Choroid plexus epithelial cell (primary cell): ENCODE measurements around the gene CDH11.
A peak's percentile ranks its signal among the peaks of the same experiment; 100 is the strongest.

ENCODE experiments used
- DNase-seq: peaks from one replicate; pipeline ENCODE4 v3.0.0-alpha.2; 2010; ENCODE audit warnings: low read depth
- H3K4me3 ChIP-seq: 2 replicates; pipeline ENCODE4 v1.5.1; 2011; ENCODE audit warnings: low read depth, mild to moderate bottlenecking, control low read depth, low read length, moderate library complexity
- CTCF ChIP-seq: conservative IDR thresholded peaks from 2 replicates; pipeline ENCODE4 v1.5.1; 2011; ENCODE audit warnings: low read depth, mild to moderate bottlenecking, control low read depth, inconsistent platforms, low read length, moderate library complexity

Gene CDH11

GRCh38 chr16:64964126-64964540, 157.7 kb downstream of the CDH11 start:
- no peak for TF ChIP-seq CTCF
- DNase-seq, result peak; percentile 82

GRCh38 chr16:64962786-64963185, 159.1 kb downstream of the CDH11 start:
- H3K4me3 ChIP-seq, result no peak overlapping the region
- DNase-seq, result peak; percentile 43
- TF ChIP-seq CTCF, result no peak

More at GRCh38 chr16:64964126-64964540, 157.7 kb downstream of the CDH11 start:
- H3K4me3 ChIP-seq, result no peak overlapping the region

- H3K4me3 ChIP-seq, result no peak overlapping the region
- DNase-seq, result no peak
- TF ChIP-seq CTCF, result no peak
Measured at GRCh38 chr16:64957246-64957645, 164.6 kb downstream of the CDH11 start.

GRCh38 chr16:64952177-64952576, 169.7 kb downstream of the CDH11 start:
- no peak for TF ChIP-seq CTCF
- peak; percentile 96 for DNase-seq
- no peak overlapping the region for H3K4me3 ChIP-seq

- no peak for DNase-seq
- no peak overlapping the region for H3K4me3 ChIP-seq
- TF ChIP-seq CTCF, result no peak
Measured at GRCh38 chr16:64951193-64951592, 170.7 kb downstream of the CDH11 start.

- no peak for TF ChIP-seq CTCF
- DNase-seq, result no peak
- H3K4me3 ChIP-seq, result no peak overlapping the region
Measured at GRCh38 chr16:64950731-64951130, 171.1 kb downstream of the CDH11 start.

GRCh38 chr16:64950262-64950661, 171.6 kb downstream of the CDH11 start:
- H3K4me3 ChIP-seq, result no peak overlapping the region
- no peak for DNase-seq
- peak; percentile 53 for TF ChIP-seq CTCF
